Globus pallidus (tissue), 1 donor: Measurements from ENCODE around the gene ANKRD13B.
"Not testable (repeated sequence)": the region's sequence is repeated elsewhere in the genome, so short reads cannot be mapped to it uniquely, and the experiment has no call there.

Experiments
- DNase-seq: peaks from one replicate; pipeline ENCODE4 v3.0.0-alpha.2; 2015; ENCODE audit warnings: low spot score

Gene ANKRD13B

DNA sequence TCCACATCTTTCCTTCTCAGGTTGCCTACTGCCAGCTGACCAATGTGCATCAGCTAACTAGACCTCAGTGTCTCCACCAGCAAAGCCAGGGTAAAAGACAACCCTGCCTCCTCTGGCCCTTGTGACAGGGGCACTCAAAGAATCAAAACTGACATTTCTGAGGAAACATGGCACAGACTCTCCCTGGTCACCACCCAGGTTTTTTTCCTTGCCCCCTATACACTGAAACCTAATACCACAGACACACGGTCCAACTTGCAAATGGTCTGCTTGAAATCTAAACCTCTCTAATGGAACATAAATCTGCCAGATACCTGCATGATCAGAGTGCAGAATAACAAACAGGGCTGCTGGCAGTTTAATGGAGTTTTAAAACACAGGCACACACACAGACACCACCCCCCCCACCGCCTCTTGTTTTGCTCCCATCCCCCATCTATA, 49.3 kb downstream of the ANKRD13B start:
- no peak for DNase-seq

DNA sequence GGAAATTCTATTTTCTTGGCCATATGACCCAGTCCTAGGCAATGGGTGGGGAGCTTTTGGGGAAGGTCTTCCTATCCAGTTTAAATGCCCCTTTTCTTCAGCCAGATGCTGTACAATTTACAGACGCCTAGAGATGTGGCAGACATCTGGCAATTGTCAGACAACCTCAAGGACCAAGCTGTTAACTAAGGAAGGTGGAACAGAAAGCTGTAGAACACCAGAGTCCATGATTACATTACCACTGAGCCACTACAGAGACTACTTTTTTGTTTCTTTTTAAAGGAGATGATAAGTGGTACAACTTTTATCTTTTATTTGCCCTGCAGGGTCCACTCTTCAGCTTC, 50.9 kb downstream of the ANKRD13B start:
- no peak for DNase-seq

DNA sequence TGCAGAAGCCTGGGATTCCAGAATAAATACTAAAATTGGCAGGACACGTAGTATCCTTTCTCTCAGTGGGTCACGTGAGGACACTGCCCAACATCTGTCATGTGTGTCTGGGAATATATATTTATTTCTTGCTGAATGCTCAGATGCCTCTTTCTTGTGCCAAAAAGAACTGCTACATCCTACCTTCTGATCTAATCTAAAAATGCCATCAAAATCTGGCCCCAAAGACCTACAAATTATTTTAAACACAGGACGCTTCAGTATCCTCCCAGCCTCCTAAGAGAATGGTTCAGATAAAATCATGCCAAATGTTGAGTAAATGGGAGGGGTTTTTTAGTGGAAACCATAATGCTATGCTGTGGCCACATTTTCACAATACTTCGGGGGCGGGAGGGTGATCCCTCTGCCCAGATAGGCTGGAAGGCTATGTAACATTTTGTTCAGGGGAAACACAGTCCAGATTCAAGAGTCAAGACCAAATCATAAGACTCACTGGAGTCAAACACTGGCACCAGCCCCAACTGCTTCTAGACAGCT, 52.7 kb downstream of the ANKRD13B start:
- DNase-seq: peak; percentile 45

DNA sequence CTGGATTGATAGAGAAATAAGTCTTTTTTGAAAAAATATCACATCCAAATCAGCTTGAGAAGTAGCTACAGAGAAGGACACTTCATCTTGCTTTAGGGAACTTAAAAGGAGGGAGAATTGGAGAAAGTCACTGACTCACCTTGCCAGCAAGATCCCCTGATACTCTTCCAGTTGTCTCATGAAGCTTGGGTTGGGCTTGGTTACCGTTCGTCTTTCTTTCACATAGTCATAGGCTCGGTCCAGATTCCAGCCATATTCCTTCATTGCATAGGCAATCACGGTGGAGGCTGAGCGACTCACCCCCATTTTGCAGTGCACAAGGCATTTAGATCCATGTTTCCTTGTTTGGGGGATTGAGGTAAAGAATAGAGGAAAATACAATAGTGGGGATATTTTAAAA, 55.1 kb downstream of the ANKRD13B start:
- no peak for DNase-seq

DNA sequence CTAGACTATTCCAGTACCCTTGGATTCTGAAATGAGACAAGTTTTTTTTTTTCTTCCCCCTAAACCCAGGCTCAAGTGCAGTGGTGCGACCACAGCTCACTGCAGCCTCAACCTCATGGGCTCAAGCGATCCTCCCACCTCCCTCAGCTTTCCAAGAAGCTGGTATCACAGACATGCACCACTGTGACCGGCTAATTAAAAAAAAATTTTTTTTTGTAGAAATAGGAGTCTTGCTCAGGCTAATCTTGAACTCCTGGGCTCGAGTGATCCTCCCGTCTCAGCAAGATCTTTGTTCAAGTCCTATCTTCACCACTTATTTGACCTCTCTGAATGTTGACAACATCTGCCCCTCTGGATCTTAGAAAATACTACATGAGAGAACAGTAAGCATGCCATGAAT, 56.4 kb downstream of the ANKRD13B start:
- DNase-seq: no peak

DNA sequence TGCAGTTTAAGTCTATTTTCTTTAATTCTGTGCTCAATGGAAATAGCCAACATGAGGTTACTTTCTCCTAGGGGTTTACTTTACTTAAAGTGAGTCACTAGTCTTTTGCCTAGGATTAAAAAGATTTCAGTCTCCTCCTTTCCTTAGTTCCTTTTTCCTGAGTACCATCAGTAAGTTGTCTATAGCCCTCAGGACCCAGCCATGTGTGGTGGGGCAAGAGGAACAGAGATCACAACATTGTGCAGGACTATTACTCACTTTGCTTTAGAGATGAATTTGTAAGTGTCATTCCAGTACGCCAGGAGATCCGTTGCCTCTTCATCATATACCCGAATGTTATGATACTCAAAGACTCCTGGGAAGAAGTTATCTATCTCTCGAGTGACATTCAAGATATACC, 57.5 kb downstream of the ANKRD13B start:
- DNase-seq: no peak

DNA sequence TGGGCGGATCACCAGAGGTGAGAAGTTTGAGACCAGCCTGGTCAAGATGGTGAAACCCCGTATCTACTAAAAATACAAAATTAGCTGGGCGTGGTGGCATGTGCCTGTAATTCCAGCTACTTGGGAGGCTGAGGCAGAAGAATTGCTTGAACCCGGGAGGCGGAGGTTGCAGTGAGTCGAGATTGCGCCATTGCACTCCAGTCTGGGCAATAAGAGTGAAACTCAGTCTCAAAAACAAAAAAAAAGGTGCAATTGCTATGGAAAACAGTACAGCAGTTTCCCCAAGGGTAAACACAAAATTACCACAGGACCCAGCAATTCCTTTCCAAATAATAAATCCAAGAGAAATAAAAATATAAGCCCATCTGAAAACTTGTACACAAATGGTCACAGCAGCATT, 59.0 kb downstream of the ANKRD13B start:
- not testable (repeated sequence) for DNase-seq

DNA sequence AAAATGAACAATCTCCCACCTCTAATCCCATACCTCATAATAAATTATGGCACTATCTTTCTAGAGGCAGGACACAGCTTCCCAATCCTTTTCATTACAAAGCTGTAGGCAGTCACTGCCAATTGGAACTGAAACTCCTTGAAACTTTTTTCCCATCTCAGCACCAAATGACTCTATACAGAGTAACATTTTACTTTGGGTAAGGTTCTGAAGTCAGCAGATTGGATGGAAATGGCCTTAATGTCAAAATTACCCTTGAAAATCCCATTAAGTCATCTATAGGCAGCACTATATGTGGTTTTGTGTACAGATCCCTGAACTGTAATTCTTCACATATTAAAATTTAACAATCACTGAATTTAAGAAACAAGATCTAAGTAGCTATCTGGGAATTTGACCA, 60.0 kb downstream of the ANKRD13B start:
- DNase-seq: no peak

DNA sequence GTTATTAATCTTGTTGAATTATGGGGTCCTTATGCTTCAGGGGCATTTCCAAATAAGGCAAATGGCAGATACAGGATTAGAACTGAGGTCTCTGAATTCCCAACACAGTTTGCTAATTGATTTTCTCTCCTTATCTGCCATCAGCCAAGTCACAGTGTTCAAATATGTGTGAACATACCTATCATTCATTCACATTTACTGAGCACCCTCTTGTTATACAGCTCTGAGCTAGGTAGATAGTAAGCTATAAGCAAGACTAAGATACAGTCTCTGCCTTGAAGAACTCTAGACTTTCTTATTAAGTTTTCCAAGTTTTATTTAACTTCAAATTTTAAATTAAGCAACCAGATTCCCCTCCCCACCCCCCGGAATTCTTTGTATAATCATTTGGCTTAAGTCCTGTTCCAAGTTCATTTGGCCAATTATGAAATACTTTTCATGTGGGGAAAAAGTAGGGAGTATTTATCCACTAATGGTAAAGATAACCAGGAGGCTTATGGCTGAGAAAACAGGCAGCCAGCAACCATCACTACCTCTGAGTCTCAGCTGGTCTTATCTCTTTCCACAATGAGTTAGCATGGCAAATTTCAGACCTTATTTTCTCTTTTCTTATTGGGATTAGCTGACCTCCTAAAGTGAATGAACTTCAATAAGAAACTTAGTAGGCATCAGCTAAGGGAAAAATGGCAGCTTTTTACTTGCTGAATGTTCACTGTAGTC, 61.2 kb downstream of the ANKRD13B start:
- DNase-seq: no peak

DNA sequence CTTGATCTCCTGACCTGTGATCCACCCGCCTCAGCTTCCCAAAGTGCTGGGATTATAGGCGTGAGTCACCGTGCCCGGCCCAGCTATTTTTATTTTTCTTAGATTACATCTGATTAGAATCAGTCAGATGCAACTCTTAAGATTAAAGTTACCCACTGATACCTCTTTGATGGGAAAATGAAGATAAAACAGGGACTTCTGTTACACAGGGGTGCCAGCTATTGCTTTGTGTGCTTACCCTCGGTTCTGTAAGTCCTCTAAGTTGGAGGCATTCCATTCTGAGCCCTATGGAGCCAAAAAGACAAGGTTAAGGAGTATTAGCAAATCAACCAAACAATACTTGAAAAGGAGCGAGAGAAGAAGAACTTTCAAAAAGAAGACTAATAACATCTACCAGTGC, 62.4 kb downstream of the ANKRD13B start:
- no peak for DNase-seq

DNA sequence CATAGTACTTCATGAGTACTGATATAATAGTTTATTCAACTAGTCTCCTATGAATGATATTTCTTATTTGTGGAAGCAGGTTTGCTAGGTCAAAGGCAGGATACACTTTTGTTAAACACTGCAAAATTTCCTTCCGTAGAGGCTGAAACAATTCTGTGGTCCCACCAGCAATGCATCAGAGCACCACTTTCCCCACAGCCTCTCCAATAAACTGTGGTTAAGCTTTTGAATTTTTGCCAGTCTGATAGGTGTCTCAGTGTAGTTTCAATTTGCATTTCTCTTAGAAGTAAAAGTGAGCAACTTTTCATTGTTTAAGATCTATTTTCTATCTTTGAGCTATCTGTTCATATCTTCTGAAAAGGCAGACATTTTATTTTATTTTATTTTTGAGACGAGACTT, 66.2 kb downstream of the ANKRD13B start:
- DNase-seq: no peak

DNA sequence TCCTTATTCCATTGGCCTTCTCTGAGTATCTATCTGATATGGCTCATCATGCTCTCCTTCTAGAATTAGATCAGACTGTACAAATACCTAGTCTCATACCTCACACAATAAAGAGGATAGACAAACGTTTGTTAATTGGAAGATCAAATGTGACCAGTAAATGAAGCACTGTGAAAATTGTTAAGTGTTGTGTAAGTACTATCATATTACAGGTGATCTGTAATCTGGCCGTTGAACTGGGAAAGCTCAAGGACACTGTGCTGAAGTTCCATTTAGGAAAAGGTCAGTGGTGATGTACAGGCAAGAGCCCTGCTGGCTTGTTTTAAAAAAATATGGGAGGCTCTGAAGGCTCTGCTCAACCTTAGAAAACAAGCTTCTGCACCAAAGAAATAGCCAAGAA, 68.3 kb downstream of the ANKRD13B start:
- DNase-seq: no peak

DNA sequence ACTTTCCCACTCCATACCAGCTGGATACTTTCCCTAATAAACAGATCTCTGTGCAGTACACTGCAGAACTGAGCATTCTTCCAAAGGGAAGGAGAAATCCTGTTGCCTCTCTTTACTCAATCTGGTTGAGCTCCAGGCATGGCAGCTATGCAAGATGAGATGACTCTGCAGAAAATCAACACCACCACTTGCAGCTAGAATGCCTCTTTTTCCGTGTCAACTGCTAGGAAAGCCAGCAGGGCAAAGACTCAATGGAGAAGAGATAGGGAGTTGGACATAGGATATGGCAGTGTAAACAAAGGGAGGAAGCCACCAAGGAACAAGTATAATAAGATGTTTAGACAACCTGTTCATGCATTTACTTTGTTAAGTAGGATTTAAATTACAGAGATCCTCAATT, 70.2 kb downstream of the ANKRD13B start:
- DNase-seq: no peak
